CD4-positive, alpha-beta T cell treated with Interleukin-6 for 4 hours (primary cell): ENCODE data around the gene FGD5.

Source experiments
- DNase-seq: peaks from one replicate; pipeline ENCODE4 v3.0.0-alpha.2; 2020; ENCODE audit warnings: mixed read lengths

FGD5 gene

GRCh38 chr3:14853271-14853951 is 34.6 kb downstream of the FGD5 start:
- no peak for DNase-seq

GRCh38 chr3:14857506-14857905 is 38.7 kb downstream of the FGD5 start:
- DNase-seq = no peak

- no peak for DNase-seq
Measured at GRCh38 chr3:14858105-14858504, 39.3 kb downstream of the FGD5 start.

GRCh38 chr3:14859880-14860279 is 41.1 kb downstream of the FGD5 start:
- no peak for DNase-seq

- DNase-seq = no peak
Measured at GRCh38 chr3:14861031-14861430, 42.3 kb downstream of the FGD5 start.

GRCh38 chr3:14861446-14862302 is 42.9 kb downstream of the FGD5 start:
- no peak for DNase-seq

GRCh38 chr3:14862303-14862660 is 43.5 kb downstream of the FGD5 start:
- no peak for DNase-seq

GRCh38 chr3:14862661-14863230 is 44.0 kb downstream of the FGD5 start:
- no peak for DNase-seq

- no peak for DNase-seq
Measured at GRCh38 chr3:14863333-14864100, 44.8 kb downstream of the FGD5 start.

- no peak for DNase-seq
Measured at GRCh38 chr3:14864131-14864530, 45.4 kb downstream of the FGD5 start.

- DNase-seq = no peak
Measured at GRCh38 chr3:14866627-14867026, 47.9 kb downstream of the FGD5 start.

- no peak for DNase-seq
Measured at GRCh38 chr3:14867936-14868570, 49.3 kb downstream of the FGD5 start.

- DNase-seq = no peak
Measured at GRCh38 chr3:14869917-14870782, 51.4 kb downstream of the FGD5 start.

GRCh38 chr3:14870783-14871060 is 52.0 kb downstream of the FGD5 start:
- no peak for DNase-seq

GRCh38 chr3:14871456-14872200 is 52.9 kb downstream of the FGD5 start:
- no peak for DNase-seq

- no peak for DNase-seq
Measured at GRCh38 chr3:14872706-14873105, 53.9 kb downstream of the FGD5 start.

- no peak for DNase-seq
Measured at GRCh38 chr3:14874784-14875183, 56.0 kb downstream of the FGD5 start.

GRCh38 chr3:14875411-14876175 is 56.8 kb downstream of the FGD5 start:
- no peak for DNase-seq

- DNase-seq = no peak
Measured at GRCh38 chr3:14876921-14877333, 58.2 kb downstream of the FGD5 start.

- no peak for DNase-seq
Measured at GRCh38 chr3:14877469-14877868, 58.7 kb downstream of the FGD5 start.
